ENCODE measurements around the gene CDK11B. TPM values are rescaled to one million over a fixed set of nuclear protein-coding genes. Genes with fewer than 3 reads are reported as not detected.

The CDK11B gene
- 5.0 and 9.6 TPM in 2 replicates for total RNA-seq

DNA sequence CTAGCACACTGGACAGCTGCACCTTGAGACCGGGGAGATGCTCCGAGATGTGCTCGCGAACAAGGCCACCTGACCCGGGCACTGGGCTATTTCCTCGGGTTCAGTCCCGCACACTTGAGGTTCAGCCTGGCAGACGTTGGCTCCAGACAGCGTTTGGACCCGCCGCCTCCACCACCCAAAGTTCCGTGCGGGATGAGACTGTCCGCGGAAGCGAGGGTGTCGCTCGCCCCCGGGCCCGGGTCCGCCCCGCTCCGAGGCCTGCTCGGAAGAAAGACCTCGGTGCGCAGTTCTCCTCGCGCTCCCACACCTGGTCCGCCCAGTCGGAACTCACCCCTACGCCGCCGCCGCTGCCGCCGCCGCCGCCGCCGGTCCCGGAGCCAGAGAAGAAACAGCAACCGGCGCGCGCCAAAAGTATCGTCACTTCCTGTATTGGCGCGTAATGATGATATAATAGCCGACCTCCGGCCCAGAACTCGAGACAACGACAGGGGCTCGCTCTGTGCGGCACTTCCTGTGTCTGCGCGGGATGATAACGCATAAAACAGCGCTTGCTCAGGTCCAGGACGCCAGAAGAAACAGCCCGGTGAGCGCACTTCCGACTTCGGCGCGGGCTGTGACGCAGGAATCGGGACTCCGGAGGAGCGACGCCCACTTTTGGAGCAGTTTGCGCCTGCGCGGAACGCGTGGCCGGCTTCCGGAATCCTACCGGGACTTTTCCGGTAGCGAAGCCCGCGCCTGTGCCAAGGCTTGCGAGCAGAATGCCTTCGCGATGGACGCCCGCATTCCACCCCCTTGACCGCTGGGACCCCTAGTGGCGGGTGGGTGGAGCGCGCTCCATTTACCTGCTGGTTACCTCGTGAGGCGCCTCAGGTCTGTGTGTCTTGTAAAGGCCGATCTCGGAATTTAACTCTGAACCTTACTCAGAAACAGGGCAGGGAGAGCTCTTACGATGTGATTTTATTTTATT, at the start of gene CDK11B:
TSS of gene CDK11B (minus strand) at position 422 of the 967 bp plus-strand sequence. CDS start 1,519 bp downstream, outside the sequence.

DNA sequence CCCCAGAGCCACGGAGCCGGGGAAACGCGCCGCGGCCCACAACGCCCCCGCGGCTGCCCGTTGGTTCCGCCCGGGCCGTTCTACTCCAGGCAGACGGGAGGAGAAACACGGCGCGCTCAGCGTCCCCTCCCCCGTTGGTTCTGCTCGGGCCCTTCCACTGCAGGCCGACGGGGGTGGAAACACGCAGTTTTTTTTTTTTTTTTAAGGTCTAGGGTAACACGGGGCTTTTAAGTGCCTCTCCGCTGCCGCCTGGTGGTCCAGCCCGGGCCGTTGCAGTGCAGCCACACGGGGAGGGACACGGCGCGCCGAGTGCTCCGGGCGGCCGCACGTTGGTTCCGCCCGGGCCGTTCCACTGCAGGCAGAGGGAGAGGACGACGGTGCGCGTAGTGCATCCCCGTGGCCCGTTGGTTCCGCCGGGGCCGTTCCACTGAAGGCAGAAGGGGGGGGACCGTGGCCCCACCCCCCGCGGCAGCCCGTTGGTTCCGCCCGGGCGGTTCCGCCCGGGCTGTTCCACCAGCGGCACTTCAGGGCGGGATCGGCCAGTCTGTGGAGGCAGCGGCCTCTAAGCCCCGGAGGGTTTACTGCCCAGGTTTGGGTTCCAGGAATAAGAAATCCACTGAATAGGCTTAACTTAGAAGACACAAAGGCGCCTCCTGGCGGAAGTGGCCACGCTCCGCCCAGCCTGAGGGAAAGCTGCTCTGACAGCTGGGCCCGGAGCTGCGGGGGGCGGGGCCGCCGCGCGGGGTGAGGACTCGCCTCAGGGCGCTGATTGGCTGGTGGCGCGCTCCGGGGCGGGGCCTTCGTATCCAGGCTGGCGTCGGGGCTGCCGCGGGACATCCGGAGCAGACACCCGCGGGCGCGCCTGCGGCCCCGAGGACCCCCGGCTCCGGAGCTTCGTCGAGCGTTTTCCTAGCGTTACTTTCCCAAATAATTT, 34.2 kb upstream of the CDK11B start, which contains the start of gene SLC35E2B:
TSS of gene SLC35E2B (minus strand) at position 82 of the 934 bp plus-strand sequence. CDS start 16,096 bp downstream, outside the sequence.

DNA sequence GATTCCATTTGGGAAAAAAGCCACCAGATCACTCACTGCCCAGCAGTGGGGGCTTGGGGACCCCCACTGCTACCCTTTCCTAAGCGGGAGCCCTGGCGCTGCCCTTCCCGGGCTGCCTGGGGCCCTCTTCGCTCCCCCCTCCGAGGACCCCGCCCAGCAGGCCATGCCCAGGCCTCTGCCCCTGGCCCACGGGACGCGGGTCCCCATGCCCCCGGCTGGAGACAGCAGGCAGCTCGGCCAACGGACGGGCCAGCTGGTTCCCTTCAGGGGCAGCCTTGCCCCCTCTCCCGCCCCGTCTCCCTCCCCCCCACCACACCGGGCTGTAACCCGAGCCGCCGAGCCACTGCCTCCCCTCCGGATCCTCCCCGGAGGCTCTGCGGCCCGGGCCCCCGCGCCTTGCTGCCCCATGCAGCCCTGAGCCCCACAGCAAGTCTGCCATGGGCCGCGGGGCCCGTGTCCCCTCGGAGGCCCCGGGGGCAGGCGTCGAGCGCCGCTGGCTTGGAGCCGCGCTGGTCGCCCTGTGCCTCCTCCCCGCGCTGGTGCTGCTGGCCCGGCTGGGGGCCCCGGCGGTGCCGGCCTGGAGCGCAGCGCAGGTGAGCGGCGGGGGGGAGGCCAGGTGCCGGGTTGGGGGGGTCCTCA, 26.9 kb downstream of the CDK11B start, which contains the start of gene MMP23B:
TSS of gene MMP23B (plus strand) at position 392 of the 639 bp plus-strand sequence. CDS start at position 438, 46 bp downstream.

DNA sequence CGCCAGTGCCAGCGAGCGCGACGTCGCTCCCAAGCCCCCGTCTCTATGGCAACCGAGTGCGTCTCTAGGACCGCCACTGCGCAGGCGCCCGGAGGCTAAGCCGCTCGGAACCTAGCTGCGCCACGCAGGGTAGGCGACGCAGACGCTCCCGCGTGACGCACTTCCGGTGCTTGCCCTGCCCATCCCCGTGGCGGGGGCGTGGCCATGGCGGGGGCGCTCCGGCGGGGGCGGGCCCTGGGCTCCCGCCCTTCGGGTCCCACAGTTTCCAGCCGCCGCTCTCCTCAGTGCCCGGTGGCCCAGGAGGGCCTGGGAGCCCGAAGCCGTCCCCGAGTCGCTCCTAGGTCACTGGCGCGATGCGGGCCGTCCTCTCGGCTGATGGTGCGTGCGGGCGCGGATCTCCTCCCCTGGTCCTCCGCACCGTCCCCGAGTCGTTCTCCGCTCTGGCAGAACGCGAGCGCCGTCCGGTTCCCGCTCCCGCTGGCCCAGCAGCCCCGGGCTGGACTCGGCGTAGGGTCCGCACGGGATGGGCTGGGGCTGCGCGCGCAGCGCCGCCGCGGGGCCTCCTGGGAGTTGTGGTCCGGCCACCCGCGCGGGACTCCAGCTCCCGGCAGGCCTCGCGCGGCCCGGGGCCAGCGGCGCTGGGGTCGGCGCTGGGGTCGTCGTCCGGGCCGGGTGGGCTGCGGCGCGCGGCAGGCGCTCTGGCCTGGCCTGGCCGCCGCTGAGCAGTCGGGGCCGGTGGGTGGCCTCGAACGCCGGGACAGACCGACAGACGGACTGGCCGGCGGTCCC, 43.4 kb downstream of the CDK11B start, which contains the start of gene MIB2:
TSS of gene MIB2 (plus strand) at position 245 of the 789 bp plus-strand sequence. CDS start 7,953 bp downstream, outside the sequence.

DNA sequence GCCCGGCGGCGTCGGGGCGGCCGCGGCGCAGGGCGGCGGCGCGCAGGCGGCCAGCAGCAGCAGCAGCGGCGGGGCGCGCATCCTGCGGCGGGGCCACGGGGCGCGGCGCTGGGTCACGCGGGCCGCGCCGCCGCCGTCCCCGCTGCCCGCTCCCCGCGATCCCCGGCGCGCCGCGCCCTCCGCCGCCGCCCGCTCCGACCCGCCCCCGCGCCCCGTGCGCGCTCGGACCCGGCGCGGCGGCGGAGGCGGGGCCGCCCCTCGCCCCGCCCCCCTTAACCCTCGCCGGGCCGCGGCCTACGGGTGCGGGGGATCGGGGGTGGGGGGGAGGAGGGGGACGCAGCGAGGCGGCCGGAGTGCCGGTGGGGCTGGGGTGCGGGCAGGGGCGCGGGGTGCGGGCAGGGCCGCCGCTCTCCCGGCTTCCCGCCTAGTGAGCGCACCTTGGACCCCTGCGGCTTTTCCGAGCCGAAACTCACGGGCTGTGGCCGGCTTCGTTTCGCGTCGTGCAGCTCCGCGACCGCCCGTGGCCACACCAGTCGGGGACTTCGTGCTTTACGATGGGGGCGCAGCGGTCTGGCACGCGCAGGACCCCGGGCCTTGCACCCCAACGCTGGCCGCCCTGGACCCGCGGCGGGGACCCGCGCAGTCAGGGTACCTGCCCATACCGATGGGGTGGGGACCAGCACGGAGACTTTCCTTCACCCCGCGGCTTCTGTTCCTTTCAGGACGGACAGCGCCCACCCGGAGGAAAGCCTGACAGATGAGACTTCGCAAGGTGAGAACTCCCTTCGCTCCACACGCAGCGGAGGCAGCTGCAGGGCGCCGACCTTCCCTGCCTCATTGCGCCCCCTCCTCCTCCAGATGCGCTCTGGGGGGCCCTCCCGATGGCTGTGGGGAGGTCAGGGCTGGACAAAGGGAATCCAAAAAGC, 58.6 kb downstream of the CDK11B start, which contains the start of gene FNDC10:
TSS of gene FNDC10 (minus strand) at position 201 of the 926 bp plus-strand sequence. CDS start at position 81, 120 bp downstream.

Other genes starting within 250 kb of the CDK11B start
- gene ANKRD65, start 237.7 kb downstream of the CDK11B start, total RNA-seq: 0.18 and 0.30 TPM in 2 replicates
- 10.4 and 13.1 TPM in 2 replicates for gene VWA1, start 223.3 kb downstream of the CDK11B start, total RNA-seq
- 0.09 TPM in 1 of 2 replicates, not detected in the other for gene ATAD3C, start 209.3 kb downstream of the CDK11B start, total RNA-seq
- 13.7 and 26.3 TPM in 2 replicates for gene ATAD3B, start 187.2 kb downstream of the CDK11B start, total RNA-seq
- 24.1 and 49.1 TPM in 2 replicates for gene ATAD3A, start 146.8 kb downstream of the CDK11B start, total RNA-seq
- gene TMEM240, start 118.4 kb downstream of the CDK11B start, total RNA-seq: 2.4 and 2.9 TPM in 2 replicates
- 66.5 and 81.4 TPM in 2 replicates for gene SSU72, start 84.1 kb downstream of the CDK11B start, total RNA-seq
- 2.1 and 2.6 TPM in 2 replicates for gene FNDC10, start 58.9 kb downstream of the CDK11B start, total RNA-seq
- 100 and 129 TPM in 2 replicates for gene MIB2, start 43.5 kb downstream of the CDK11B start, total RNA-seq
- gene MMP23B, start 26.8 kb downstream of the CDK11B start, total RNA-seq: 17.6 and 23.2 TPM in 2 replicates
- 36.2 and 42.6 TPM in 2 replicates for gene SLC35E2B, start 33.8 kb upstream of the CDK11B start, total RNA-seq
- gene CDK11A, start 65.4 kb upstream of the CDK11B start, total RNA-seq: 8.6 and 23.8 TPM in 2 replicates
- gene NADK, start 119.5 kb upstream of the CDK11B start, total RNA-seq: 27.3 and 40.7 TPM in 2 replicates
- 104 and 185 TPM in 2 replicates for gene GNB1, start 232.1 kb upstream of the CDK11B start, total RNA-seq

All from smooth muscle cell of the umbilical artery (primary cell).